Fibroblast of the aortic adventitia (primary cell): ENCODE data around the gene FOXO3. TPM values are rescaled to one million over a fixed set of nuclear protein-coding genes. Genes with fewer than 3 reads are reported as not detected.
"Not testable (repeated sequence)": the region's sequence is repeated elsewhere in the genome, so short reads cannot be mapped to it uniquely, and the experiment has no call there.

Experiments
- DNase-seq: peaks from one replicate; pipeline ENCODE4 v3.0.0-alpha.2; 2010; ENCODE audit warnings: low read depth
- H3K4me3 ChIP-seq: 2 replicates; pipeline ENCODE4 v1.5.1; 2011; ENCODE audit warnings: low read depth, mild to moderate bottlenecking, control low read depth, low read length, moderate library complexity
- total RNA-seq: library from RNA; depleted of rRNA; stranded (reverse); fragments of >200 nt; gene quantifications from 2 replicates; pipeline ENCODE4 v1.2.3, GENCODE V29; 2012; ENCODE audit warnings: low replicate concordance
- TF ChIP-seq, protein P1 (sequence below): IDR thresholded peaks from 2 replicates; pipeline ENCODE4 v1.5.1; 2011; ENCODE audit warnings: mild to moderate bottlenecking, low read length, control low read depth, inconsistent platforms; ENCODE audit not compliant: insufficient read depth

The FOXO3 gene
- total RNA-seq, 1 donor: 54.5 TPM

DNA sequence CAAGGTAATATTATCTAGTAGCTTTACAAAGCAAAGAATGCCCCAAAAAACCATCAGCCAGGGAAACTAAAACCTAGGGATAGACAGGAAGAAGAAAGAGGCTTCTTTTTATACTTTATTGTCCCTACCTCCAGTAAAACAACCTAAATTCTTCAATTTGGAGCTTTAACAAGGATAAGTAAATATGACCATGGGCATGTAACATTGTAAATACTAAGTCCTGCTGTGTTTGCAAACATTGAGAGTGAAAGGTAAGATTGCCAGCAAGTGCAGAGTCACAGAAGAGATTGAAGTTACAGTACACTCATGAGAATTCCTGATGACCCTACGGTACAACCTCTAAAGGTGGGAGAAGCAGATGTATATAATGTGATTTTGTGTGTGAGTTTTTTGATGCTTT lies 117.2 kb downstream of the FOXO3 start:
- TF ChIP-seq, protein P1, sequence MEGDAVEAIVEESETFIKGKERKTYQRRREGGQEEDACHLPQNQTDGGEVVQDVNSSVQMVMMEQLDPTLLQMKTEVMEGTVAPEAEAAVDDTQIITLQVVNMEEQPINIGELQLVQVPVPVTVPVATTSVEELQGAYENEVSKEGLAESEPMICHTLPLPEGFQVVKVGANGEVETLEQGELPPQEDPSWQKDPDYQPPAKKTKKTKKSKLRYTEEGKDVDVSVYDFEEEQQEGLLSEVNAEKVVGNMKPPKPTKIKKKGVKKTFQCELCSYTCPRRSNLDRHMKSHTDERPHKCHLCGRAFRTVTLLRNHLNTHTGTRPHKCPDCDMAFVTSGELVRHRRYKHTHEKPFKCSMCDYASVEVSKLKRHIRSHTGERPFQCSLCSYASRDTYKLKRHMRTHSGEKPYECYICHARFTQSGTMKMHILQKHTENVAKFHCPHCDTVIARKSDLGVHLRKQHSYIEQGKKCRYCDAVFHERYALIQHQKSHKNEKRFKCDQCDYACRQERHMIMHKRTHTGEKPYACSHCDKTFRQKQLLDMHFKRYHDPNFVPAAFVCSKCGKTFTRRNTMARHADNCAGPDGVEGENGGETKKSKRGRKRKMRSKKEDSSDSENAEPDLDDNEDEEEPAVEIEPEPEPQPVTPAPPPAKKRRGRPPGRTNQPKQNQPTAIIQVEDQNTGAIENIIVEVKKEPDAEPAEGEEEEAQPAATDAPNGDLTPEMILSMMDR: no peak
- H3K4me3 ChIP-seq: no peak overlapping the region
- DNase-seq: no peak

DNA sequence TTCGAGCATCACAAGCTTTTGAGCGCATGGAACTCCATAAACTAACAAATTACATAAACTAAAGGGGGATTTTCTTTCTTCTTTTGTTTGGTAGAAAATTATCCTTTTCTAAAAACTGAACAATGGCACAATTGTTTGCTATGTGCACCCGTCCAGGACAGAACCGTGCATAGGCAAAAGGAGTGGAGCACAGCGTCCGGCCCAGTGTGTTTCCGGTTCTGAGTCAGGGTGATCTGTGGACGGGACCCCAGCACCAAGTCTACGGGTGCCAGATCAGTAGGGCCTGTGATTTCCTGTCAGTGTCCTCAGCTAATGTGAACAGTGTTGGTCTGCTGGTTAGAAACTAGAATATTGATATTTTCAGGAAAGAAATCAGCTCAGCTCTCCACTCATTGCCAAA lies 119.6 kb downstream of the FOXO3 start:
- not testable (repeated sequence) for H3K4me3 ChIP-seq, DNase-seq

DNA sequence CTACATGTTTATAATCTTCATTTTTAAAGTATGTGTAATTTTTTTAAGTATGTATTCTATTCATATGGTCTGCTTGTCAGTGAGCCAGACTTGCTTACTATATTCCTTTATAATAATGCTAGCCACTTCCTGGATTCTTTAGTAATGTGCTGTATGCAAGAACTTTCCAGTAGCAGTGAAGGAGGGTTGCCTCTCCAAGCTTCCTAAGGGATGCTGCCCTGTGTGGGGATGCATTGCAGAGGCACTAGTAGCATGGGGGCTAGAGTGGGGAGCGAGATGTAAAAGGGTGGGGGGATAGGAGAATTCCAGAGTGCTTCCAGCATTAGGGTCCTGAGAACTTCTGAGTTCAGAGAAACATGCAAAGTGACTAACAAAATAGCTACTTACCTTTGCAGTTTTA lies 121.0 kb downstream of the FOXO3 start:
- H3K4me3 ChIP-seq, DNase-seq: not testable (repeated sequence)

DNA sequence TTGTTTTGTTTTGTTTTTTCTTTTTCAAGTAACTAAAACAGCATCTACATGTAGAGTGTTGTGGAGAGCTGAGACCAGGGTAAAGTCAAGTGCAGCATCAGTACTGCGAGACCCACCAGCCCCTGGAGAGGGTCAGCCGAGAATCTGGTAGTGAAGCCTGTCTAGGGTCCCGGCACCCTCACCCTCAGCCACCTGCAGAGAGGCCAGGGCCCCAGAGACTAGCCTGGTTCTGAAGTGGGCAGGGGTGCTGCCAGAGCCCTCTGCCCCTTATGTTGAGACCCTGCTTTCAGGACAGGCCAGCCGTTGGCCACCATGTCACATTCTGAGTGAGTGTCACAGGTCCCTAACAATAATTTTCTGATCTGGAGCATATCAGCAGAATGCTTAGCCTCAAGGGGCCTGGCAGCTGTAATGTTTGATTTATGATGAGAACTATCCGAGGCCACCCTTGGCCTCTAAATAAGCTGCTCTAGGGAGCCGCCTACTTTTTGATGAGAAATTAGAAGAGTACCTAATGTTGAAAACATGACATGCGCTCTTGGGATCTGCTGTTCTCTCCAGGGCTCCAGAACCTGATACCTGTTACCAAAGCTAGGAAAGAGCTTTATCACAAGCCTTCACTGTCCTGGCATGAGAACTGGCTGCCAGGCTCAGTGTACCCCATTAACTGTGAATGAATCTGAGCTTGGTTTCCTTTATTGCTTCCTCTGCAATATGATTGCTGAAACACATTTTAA lies 121.8 kb downstream of the FOXO3 start:
- not testable (repeated sequence) for DNase-seq, H3K4me3 ChIP-seq

DNA sequence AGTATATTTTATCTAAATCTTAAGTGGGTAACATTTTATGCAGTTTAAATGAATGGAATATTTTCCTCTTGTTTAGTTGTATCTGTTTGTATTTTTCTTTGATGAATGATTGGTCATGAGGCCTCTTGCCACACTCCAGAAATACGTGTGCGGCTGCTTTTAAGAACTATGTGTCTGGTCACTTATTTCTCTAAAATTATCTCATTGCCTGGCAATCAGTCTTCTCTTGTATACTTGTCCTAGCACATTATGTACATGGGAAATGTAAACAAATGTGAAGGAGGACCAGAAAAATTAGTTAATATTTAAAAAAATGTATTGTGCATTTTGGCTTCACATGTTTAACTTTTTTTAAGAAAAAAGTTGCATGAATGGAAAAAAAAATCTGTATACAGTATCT lies 123.3 kb downstream of the FOXO3 start:
- DNase-seq, H3K4me3 ChIP-seq: not testable (repeated sequence)

DNA sequence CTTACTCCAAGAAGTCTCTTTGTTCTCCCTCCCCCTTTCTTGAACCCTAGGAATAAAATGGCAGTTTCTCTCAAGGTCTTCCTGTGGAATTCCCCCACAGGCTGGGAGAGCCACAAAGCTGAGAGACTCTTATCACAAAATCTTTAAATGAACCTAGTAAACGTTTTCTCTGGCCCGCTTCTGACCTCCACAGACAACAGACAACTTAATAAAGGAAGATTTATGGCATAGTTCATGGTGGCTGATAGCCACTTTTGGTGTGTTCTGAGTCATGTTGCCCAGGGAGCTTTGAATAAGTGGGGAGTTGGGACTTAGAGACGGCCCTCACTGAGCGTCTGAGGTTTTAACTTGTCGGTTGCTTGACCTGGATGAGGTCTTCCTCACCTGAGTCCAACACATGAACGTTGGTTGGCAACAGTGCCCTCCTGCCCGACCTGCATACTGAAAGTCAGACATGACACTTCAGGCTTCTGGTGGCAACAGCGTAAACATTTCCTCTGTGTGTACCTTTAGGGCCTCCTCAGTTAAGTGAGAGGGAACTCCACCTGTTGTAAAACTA lies 124.1 kb downstream of the FOXO3 start:
- H3K4me3 ChIP-seq: no peak overlapping the region
- TF ChIP-seq, protein P1: no peak
- DNase-seq: peak; percentile 49

DNA sequence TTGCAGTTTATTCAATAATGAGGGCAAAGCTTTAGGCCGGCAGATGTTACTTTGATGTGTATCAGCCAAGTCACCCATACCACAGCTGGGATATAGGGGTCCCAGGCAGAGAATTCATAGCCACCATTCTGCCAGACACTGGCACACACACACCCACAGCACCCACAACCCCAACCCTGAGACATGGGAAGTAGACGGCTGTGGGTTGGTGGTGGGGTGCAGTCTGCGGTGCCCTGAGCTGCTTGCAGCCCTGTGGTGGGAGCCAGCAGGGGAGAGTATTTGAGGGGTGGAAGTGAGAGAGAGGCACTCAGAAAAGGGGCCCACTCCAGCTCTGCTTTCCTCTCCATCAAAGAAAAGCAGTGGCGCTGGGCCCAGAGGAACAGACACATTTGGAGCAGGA lies 125.3 kb downstream of the FOXO3 start:
- H3K4me3 ChIP-seq: no peak overlapping the region
- TF ChIP-seq, protein P1: no peak
- DNase-seq: no peak

DNA sequence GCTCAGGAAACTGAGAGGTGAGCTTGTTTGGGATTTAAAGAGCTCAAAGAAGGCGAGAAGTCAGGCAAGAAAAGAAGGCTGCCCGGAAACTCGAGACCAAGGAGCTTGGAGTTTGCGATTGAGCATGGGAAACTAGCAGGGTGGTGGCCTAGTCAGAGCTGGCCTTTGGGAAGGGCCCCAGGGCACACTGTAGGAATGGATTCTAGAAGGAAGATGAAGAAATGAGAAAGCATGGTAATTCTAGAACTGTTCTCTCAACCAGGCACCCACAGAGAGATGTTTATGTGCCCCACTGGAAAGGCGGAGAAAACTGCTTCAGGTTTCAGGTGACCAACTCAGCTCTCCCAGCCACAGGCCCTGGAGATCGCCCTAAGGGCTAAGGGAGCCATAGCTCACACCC lies 126.2 kb downstream of the FOXO3 start:
- H3K4me3 ChIP-seq: no peak overlapping the region
- no peak for DNase-seq
- TF ChIP-seq, protein P1: no peak

DNA sequence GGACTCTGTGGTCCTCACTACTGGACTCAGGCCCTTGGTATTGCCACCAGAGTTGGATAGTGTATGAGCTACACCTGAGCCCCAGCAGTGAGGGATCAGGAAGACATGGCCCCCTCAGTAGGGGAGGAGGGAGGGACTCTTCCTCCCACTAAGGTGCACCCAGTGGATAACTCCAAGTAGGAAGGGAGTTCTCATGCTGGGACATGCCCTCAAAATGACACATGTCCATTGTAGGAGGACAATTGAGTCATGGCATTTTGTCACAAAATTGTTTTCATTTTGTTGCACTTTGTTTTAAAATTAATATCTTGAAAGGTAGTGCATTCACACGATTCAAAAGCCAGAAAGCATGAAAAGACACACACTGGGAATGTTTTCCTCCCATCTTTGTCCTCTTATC lies 127.2 kb downstream of the FOXO3 start:
- no peak overlapping the region for H3K4me3 ChIP-seq
- TF ChIP-seq, protein P1: no peak
- no peak for DNase-seq
